Spleen (tissue), 11 donors: ENCODE results near the gene MAB21L3. TPM values are rescaled to one million over a fixed set of nuclear protein-coding genes. Genes with fewer than 3 reads are reported as not detected.
A peak's percentile ranks its signal among the peaks of the same experiment; 100 is the strongest.

Experiments used
- DNase-seq: peaks from one replicate; pipeline ENCODE4 v3.0.0-alpha.2; 2020
- H3K27ac ChIP-seq, 8 donors: fragments of 200-600 bp; sonication (generic) in 7 of 8; 1 replicate in 4 of 8; 2 replicates in 4 of 8; pipeline versions ENCODE4 v1.5.0 to v1.8.0; 2016 to 2021; ENCODE audit warnings: inconsistent platforms in 4 of 8, mild to moderate bottlenecking in 4 of 8, moderate library complexity in 1 of 8
- H3K27me3 ChIP-seq, 7 donors: fragments of 200-600 bp; sonication (generic) in 6 of 7; replicated peaks in 1 of 7; 1 replicate in 4 of 7; 2 replicates in 3 of 7; pipeline versions ENCODE4 v1.5.0 to v1.8.0; 2016 to 2021; ENCODE audit warnings: inconsistent platforms in 3 of 7, mild to moderate bottlenecking in 1 of 7
- H3K36me3 ChIP-seq, 6 donors: fragments of 200-600 bp; sonication (generic) in 5 of 6; 1 replicate in 4 of 6; 2 replicates in 2 of 6; pipeline versions ENCODE4 v1.5.0 to v1.8.0; 2016 to 2021; ENCODE audit warnings: inconsistent platforms in 2 of 6
- H3K4me1 ChIP-seq, 6 donors: fragments of 200-600 bp; sonication (generic) in 5 of 6; 1 replicate in 3 of 6; 2 replicates in 3 of 6; pipeline versions ENCODE4 v1.5.0 to v1.8.0; 2016 to 2021; ENCODE audit warnings: inconsistent platforms in 3 of 6
- H3K4me3 ChIP-seq, 8 donors: fragments of 200-600 bp; sonication (generic) in 7 of 8; 1 replicate in 4 of 8; 2 replicates in 4 of 8; pipeline versions ENCODE4 v1.5.0 to v1.8.0; 2016 to 2021; ENCODE audit warnings: inconsistent platforms in 4 of 8, mild to moderate bottlenecking in 4 of 8, moderate library complexity in 2 of 8
- H3K9me3 ChIP-seq, 8 donors: fragments of 200-600 bp; sonication (generic) in 7 of 8; 1 replicate in 4 of 8; 2 replicates in 4 of 8; pipeline versions ENCODE4 v1.5.0 to v1.8.0; 2016 to 2021; ENCODE audit warnings: inconsistent platforms in 4 of 8
- CTCF ChIP-seq, 11 experiments: fragments of 200-600 bp in 7 of 11; fragments of 450-650 bp in 4 of 11; sonication (generic) in 4 of 11; IDR thresholded peaks in 8 of 11; conservative IDR thresholded peaks in 3 of 11; 1 replicate in 7 of 11; 2 replicates in 4 of 11; pipeline versions ENCODE4 v1.4.0 to v1.8.0; 2016 to 2021; ENCODE audit warnings: antibody characterized with exemption in 11 of 11, inconsistent platforms in 4 of 11, mild to moderate bottlenecking in 1 of 11
- POLR2A ChIP-seq, 3 donors: fragments of 450-650 bp; IDR thresholded peaks; one replicate each; pipeline ENCODE4 v1.5.1; 2017; ENCODE audit warnings: antibody characterized with exemption in 3 of 3, mild to moderate bottlenecking in 1 of 3
- POLR2AphosphoS5 ChIP-seq, 3 donors: sonication (generic); formaldehyde crosslinking; IDR thresholded peaks; one replicate each; pipeline ENCODE4 v1.5.1; 2017; ENCODE audit warnings: antibody characterized with exemption in 3 of 3
- WGBS, 5 donors: extraction: QIAGEN DNeasy Blood & Tissue Kit in 3 of 5; methylation state at CpG; one replicate each; pipeline versions ENCODE4 v1.1.5 to v1.1.7; 2013 to 2018; 5-methylcytosine and 5-hydroxymethylcytosine counted together
- intact Hi-C: fragments of 100-400 bp; cut with DNase I; formaldehyde crosslinking; loops from one replicate; pipeline ENCODE4 v1.15.0; 2023; ENCODE audit warnings: low total_unique reads
- polyA plus RNA-seq, 3 donors: library from polyadenylated mRNA; stranded (reverse); fragments of 200-250 nt; gene quantifications; one replicate each; pipeline ENCODE4 v1.2.1, GENCODE V29; 2013
- total RNA-seq, 7 donors: library from RNA; depleted of rRNA in 3 of 7; stranded (reverse); fragments of >200 nt in 3 of 7; fragmentation: NEBNext Ultra II Directional in 4 of 7; extraction: Animal tissue kit (Norgen Biotek cat#: 25700) in 4 of 7; gene quantifications; one replicate each; pipeline versions ENCODE4 v1.1.0 to v1.2.1, GENCODE V29; 2016 to 2021
- donor health status: healthy with polysubstance abuse.
- donor health status: DM: no; HTN: no; CAD: no; lungs with moderate emphysema.
- donor health status: DM: no; HTN: no; CAD: no.
- donor health status: Bipolar disorder and iron deficiency.
- donor health status: healthy.
- donor health status: DM: no; HTN: no; CAD: no.
- donor health status: DM: yes; HTN: yes; CAD: no.

The MAB21L3 gene
- total and polyA plus RNA-seq, 10 donors, result 0.07 to 2.0 (median 0.89) TPM; not detected in 2

- H3K27ac ChIP-seq, result peak overlapping the region in 3 of 8 donors; percentile 26 to 59 (median 52)
- intact Hi-C loops, result loop anchor here (10.0 kb wide), 1 partner anchor 212 kb away; no protein-coding TSS in a partner anchor
- no peak for TF ChIP-seq POLR2A (IDR thresholded peaks at IDR 0.05)
- TF ChIP-seq POLR2AphosphoS5 (IDR thresholded peaks at IDR 0.05), result no peak
- no peak for TF ChIP-seq CTCF (IDR thresholded peaks at IDR 0.05 in 8 of 11, conservative IDR thresholded peaks at IDR 0.05 in 3 of 11)
- H3K27me3 ChIP-seq, result no peaks in the 10 kb centered on the region
- 55 to 83% (median 75%) methylated on average over 2 to 4 of the region's 4 CpGs for WGBS, 5 donors
- H3K9me3 ChIP-seq, result peaks cover 0 to 3% (median 0%) of the 10 kb centered on the region in 8 donors
- no peaks in the 10 kb centered on the region for H3K36me3 ChIP-seq
- peak overlapping the region in 5 of 8 donors; percentile 12 to 60 (median 29) for H3K4me3 ChIP-seq
- peaks cover 0 to 12% (median 10%) of the 10 kb centered on the region in 6 donors for H3K4me1 ChIP-seq
- DNase-seq, result no peak
Observed at GRCh38 chr1:116152577-116152943, 41.4 kb downstream of the MAB21L3 start.

- WGBS, 5 donors, result 90 to 98% (median 96%) methylated on average over 4 of the region's 4 CpGs
- Histone ChIP-seq H3K27ac (no peak overlapping the region), H3K9me3 (peaks cover 0 to 9% (median 1%) of the 10 kb centered on the region in 8 donors), H3K36me3 (no peaks in the 10 kb centered on the region), H3K4me3 (no peak overlapping the region), H3K4me1 (peaks cover 0 to 12% (median 10%) of the 10 kb centered on the region in 6 donors), H3K27me3 (no peaks in the 10 kb centered on the region)
- intact Hi-C loops, result loop anchor here (10.0 kb wide), 1 partner anchor 212 kb away; no protein-coding TSS in a partner anchor
- TF ChIP-seq POLR2A (IDR thresholded peaks at IDR 0.05) (no peak), CTCF (IDR thresholded peaks at IDR 0.05 in 8 of 11, conservative IDR thresholded peaks at IDR 0.05 in 3 of 11) (no peak), POLR2AphosphoS5 (IDR thresholded peaks at IDR 0.05) (no peak)
- DNase-seq, result no peak
Observed at GRCh38 chr1:116152950-116153691, 41.9 kb downstream of the MAB21L3 start.

GRCh38 chr1:116153692-116154031 lies 42.5 kb downstream of the MAB21L3 start:
- H3K4me3 ChIP-seq, result no peak overlapping the region
- TF ChIP-seq CTCF (IDR thresholded peaks at IDR 0.05 in 8 of 11, conservative IDR thresholded peaks at IDR 0.05 in 3 of 11), result no peak
- H3K27me3 ChIP-seq, result no peaks in the 10 kb centered on the region
- peaks cover 0 to 12% (median 4%) of the 10 kb centered on the region in 8 donors for H3K9me3 ChIP-seq
- DNase-seq, result no peak
- H3K4me1 ChIP-seq, result peaks cover 0 to 12% (median 10%) of the 10 kb centered on the region in 6 donors
- intact Hi-C loops, result loop anchor here (10.0 kb wide), 1 partner anchor 211 kb away; no protein-coding TSS in a partner anchor
- no peaks in the 10 kb centered on the region for H3K36me3 ChIP-seq
- H3K27ac ChIP-seq, result no peak overlapping the region

GRCh38 chr1:116154536-116154935 lies 43.3 kb downstream of the MAB21L3 start:
- WGBS, 5 donors, result 73 to 89% (median 74%) methylated on average over 4 of the region's 4 CpGs
- no peaks in the 10 kb centered on the region for H3K27me3 ChIP-seq
- intact Hi-C loops, result loop anchor here (10.0 kb wide), 1 partner anchor 210 kb away; no protein-coding TSS in a partner anchor
- no peaks in the 10 kb centered on the region for H3K36me3 ChIP-seq
- peaks cover 0 to 12% (median 10%) of the 10 kb centered on the region in 6 donors for H3K4me1 ChIP-seq
- peaks cover 0 to 18% (median 7%) of the 10 kb centered on the region in 8 donors for H3K9me3 ChIP-seq
- no peak overlapping the region for H3K4me3 ChIP-seq
- H3K27ac ChIP-seq, result no peak overlapping the region
- TF ChIP-seq CTCF (IDR thresholded peaks at IDR 0.05 in 8 of 11, conservative IDR thresholded peaks at IDR 0.05 in 3 of 11), result no peak
- TF ChIP-seq POLR2A (IDR thresholded peaks at IDR 0.05), result no peak
- no peak for TF ChIP-seq POLR2AphosphoS5 (IDR thresholded peaks at IDR 0.05)
- DNase-seq, result no peak
